GM19035 (cell line): Measurements from ENCODE around the gene DLK2.
A peak's percentile ranks its signal among the peaks of the same experiment; 100 is the strongest.
"Not testable (repeated sequence)": the region's sequence is repeated elsewhere in the genome, so short reads cannot be mapped to it uniquely, and the experiment has no call there.

Source experiments
- ATAC-seq: cut with Tn5 transposase; IDR thresholded peaks from one replicate; pipeline ENCODE4 v1.9.1; 2021; ENCODE audit not compliant: unreplicated experiment

Gene DLK2

GRCh38 chr6:43488667-43489276 lies 33.4 kb upstream of the DLK2 start:
- no peak for ATAC-seq

- ATAC-seq: no peak
Observed at GRCh38 chr6:43481591-43482236, 26.4 kb upstream of the DLK2 start.

- ATAC-seq: no peak
Observed at GRCh38 chr6:43481075-43481474, 25.7 kb upstream of the DLK2 start.

- no peak for ATAC-seq
Observed at GRCh38 chr6:43478008-43478372, 22.6 kb upstream of the DLK2 start.

GRCh38 chr6:43477235-43478007 lies 22.1 kb upstream of the DLK2 start, which contains the start of gene TJAP1:
TJAP1 (plus strand) TSS chr6:43477570; CDS start chr6:43499002, 21,432 bp downstream.
- peak; percentile 91 for ATAC-seq

- no peak for ATAC-seq
Observed at GRCh38 chr6:43476746-43477145, 21.4 kb upstream of the DLK2 start.

GRCh38 chr6:43475516-43475915 lies 20.2 kb upstream of the DLK2 start:
- ATAC-seq: no peak

- ATAC-seq: no peak
Observed at GRCh38 chr6:43472515-43472914, 17.2 kb upstream of the DLK2 start.

GRCh38 chr6:43471399-43471798 lies 16.1 kb upstream of the DLK2 start:
- ATAC-seq: no peak

- ATAC-seq: no peak
Observed at GRCh38 chr6:43469947-43470346, 14.6 kb upstream of the DLK2 start.

- no peak for ATAC-seq
Observed at GRCh38 chr6:43468748-43469681, 13.7 kb upstream of the DLK2 start.

GRCh38 chr6:43468240-43468639 lies 12.9 kb upstream of the DLK2 start:
- ATAC-seq: no peak

GRCh38 chr6:43467752-43468151 lies 12.4 kb upstream of the DLK2 start:
- ATAC-seq: no peak

GRCh38 chr6:43467265-43467664 lies 11.9 kb upstream of the DLK2 start:
- not testable (repeated sequence) for ATAC-seq

- no peak for ATAC-seq
Observed at GRCh38 chr6:43465948-43466347, 10.6 kb upstream of the DLK2 start.

GRCh38 chr6:43464337-43464736 lies 9.0 kb upstream of the DLK2 start:
- ATAC-seq: no peak

- ATAC-seq: no peak
Observed at GRCh38 chr6:43461936-43462335, 6.6 kb upstream of the DLK2 start.

- no peak for ATAC-seq
Observed at GRCh38 chr6:43460032-43460431, 4.7 kb upstream of the DLK2 start.

- no peak for ATAC-seq
Observed at GRCh38 chr6:43459535-43459934, 4.2 kb upstream of the DLK2 start.

- ATAC-seq: not testable (repeated sequence)
Observed at GRCh38 chr6:43458154-43458553, 2.8 kb upstream of the DLK2 start.

GRCh38 chr6:43457643-43458042 lies 2.3 kb upstream of the DLK2 start:
- ATAC-seq: no peak
